Skeletal muscle satellite cell (primary cell): Measurements from ENCODE around the gene TMCO5A.
"Not testable (repeated sequence)": the region's sequence is repeated elsewhere in the genome, so short reads cannot be mapped to it uniquely, and the experiment has no call there.

ENCODE experiments used
- H3K27me3 ChIP-seq: 2 replicates; pipeline ENCODE4 v1.7.0; 2013; ENCODE audit warnings: low read length; ENCODE audit not compliant: control insufficient read depth, insufficient read depth
- H3K36me3 ChIP-seq: 2 replicates; pipeline ENCODE4 v1.7.0; 2013; ENCODE audit warnings: mild to moderate bottlenecking, control low read depth, low read length; ENCODE audit not compliant: insufficient read depth
- H3K4me1 ChIP-seq: 2 replicates; pipeline ENCODE4 v1.7.0; 2013; ENCODE audit warnings: low read length; ENCODE audit not compliant: control insufficient read depth, insufficient read depth
- H3K4me2 ChIP-seq: 2 replicates; pipeline ENCODE4 v1.7.0; 2013; ENCODE audit warnings: mild to moderate bottlenecking, low read length
- H3K4me3 ChIP-seq: 2 replicates; pipeline ENCODE4 v1.7.0; 2013; ENCODE audit warnings: low read length
- H3K9ac ChIP-seq: 2 replicates; pipeline ENCODE4 v1.7.0; 2013; ENCODE audit warnings: mild to moderate bottlenecking, low read depth, low read length, moderate library complexity
- H3K9me3 ChIP-seq: replicated peaks from 2 replicates; pipeline ENCODE4 v1.7.0; 2013; ENCODE audit warnings: mild to moderate bottlenecking, control low read depth, low read length

The TMCO5A gene

GRCh38 chr15:37926136-37926535, 8.3 kb upstream of the TMCO5A start:
- peaks cover 9% of the 10 kb centered on the region for H3K4me1 ChIP-seq
- no peak overlapping the region for H3K9ac ChIP-seq
- H3K4me2 ChIP-seq, result no peak overlapping the region
- H3K27me3 ChIP-seq, result no peaks in the 10 kb centered on the region
- no peaks in the 10 kb centered on the region for H3K9me3 ChIP-seq
- H3K36me3 ChIP-seq, result no peaks in the 10 kb centered on the region
- no peak overlapping the region for H3K4me3 ChIP-seq

GRCh38 chr15:37929238-37929637, 5.2 kb upstream of the TMCO5A start:
- H3K9me3 ChIP-seq, result no peaks in the 10 kb centered on the region
- H3K27me3 ChIP-seq, result no peaks in the 10 kb centered on the region
- H3K4me3 ChIP-seq, result no peak overlapping the region
- no peak overlapping the region for H3K9ac ChIP-seq
- H3K4me1 ChIP-seq, result peaks cover 24% of the 10 kb centered on the region
- H3K36me3 ChIP-seq, result no peaks in the 10 kb centered on the region
- no peak overlapping the region for H3K4me2 ChIP-seq

- no peak overlapping the region for H3K4me3 ChIP-seq
- no peaks in the 10 kb centered on the region for H3K36me3 ChIP-seq
- H3K9ac ChIP-seq, result no peak overlapping the region
- peaks cover 4% of the 10 kb centered on the region for H3K27me3 ChIP-seq
- no peak overlapping the region for H3K4me2 ChIP-seq
- H3K4me1 ChIP-seq, result peaks cover 25% of the 10 kb centered on the region
- H3K9me3 ChIP-seq, result no peaks in the 10 kb centered on the region
Measured at GRCh38 chr15:37931321-37931720, 3.1 kb upstream of the TMCO5A start.

GRCh38 chr15:37931868-37932267, 2.6 kb upstream of the TMCO5A start:
- Histone ChIP-seq H3K36me3 (no peaks in the 10 kb centered on the region), H3K4me2 (no peak overlapping the region), H3K4me1 (peaks cover 25% of the 10 kb centered on the region), H3K9ac (no peak overlapping the region), H3K4me3 (no peak overlapping the region), H3K9me3 (no peaks in the 10 kb centered on the region), H3K27me3 (peaks cover 4% of the 10 kb centered on the region)

GRCh38 chr15:37932549-37932948, 1.9 kb upstream of the TMCO5A start:
- Histone ChIP-seq H3K36me3 (no peaks in the 10 kb centered on the region), H3K9ac (no peak overlapping the region), H3K27me3 (peaks cover 4% of the 10 kb centered on the region), H3K4me1 (peaks cover 25% of the 10 kb centered on the region), H3K9me3 (no peaks in the 10 kb centered on the region), H3K4me3 (no peak overlapping the region), H3K4me2 (no peak overlapping the region)

GRCh38 chr15:37933666-37934065, 774 bp upstream of the TMCO5A start:
- no peaks in the 10 kb centered on the region for H3K9me3 ChIP-seq
- no peak overlapping the region for H3K9ac ChIP-seq
- H3K4me2 ChIP-seq, result no peak overlapping the region
- no peaks in the 10 kb centered on the region for H3K36me3 ChIP-seq
- no peak overlapping the region for H3K4me3 ChIP-seq
- H3K27me3 ChIP-seq, result peaks cover 4% of the 10 kb centered on the region
- peaks cover 25% of the 10 kb centered on the region for H3K4me1 ChIP-seq

GRCh38 chr15:37940876-37941275, 6.4 kb downstream of the TMCO5A start:
- Histone ChIP-seq H3K4me1 (no peaks in the 10 kb centered on the region), H3K4me2 (no peak overlapping the region), H3K9ac (no peak overlapping the region), H3K9me3 (no peaks in the 10 kb centered on the region), H3K36me3 (no peaks in the 10 kb centered on the region), H3K27me3 (peaks cover 14% of the 10 kb centered on the region), H3K4me3 (no peak overlapping the region)

GRCh38 chr15:37941779-37942178, 7.3 kb downstream of the TMCO5A start:
- Histone ChIP-seq H3K4me2 (no peak overlapping the region), H3K27me3 (peaks cover 21% of the 10 kb centered on the region), H3K36me3 (no peaks in the 10 kb centered on the region), H3K9me3 (no peaks in the 10 kb centered on the region), H3K4me1 (no peaks in the 10 kb centered on the region), H3K4me3 (no peak overlapping the region), H3K9ac (no peak overlapping the region)

- no peaks in the 10 kb centered on the region for H3K4me1 ChIP-seq
- H3K36me3 ChIP-seq, result no peaks in the 10 kb centered on the region
- no peak overlapping the region for H3K9ac ChIP-seq
- H3K9me3 ChIP-seq, result no peaks in the 10 kb centered on the region
- H3K27me3 ChIP-seq, result peaks cover 44% of the 10 kb centered on the region
- H3K4me2 ChIP-seq, result no peak overlapping the region
- H3K4me3 ChIP-seq, result no peak overlapping the region
Measured at GRCh38 chr15:37951999-37952398, 17.6 kb downstream of the TMCO5A start.

- not testable (repeated sequence) for H3K4me2 ChIP-seq, H3K36me3 ChIP-seq, H3K4me3 ChIP-seq, H3K9me3 ChIP-seq, H3K4me1 ChIP-seq, H3K27me3 ChIP-seq, H3K9ac ChIP-seq
Measured at GRCh38 chr15:37960742-37961141, 26.3 kb downstream of the TMCO5A start.

- Histone ChIP-seq H3K9me3 (no peaks in the 10 kb centered on the region), H3K36me3 (no peaks in the 10 kb centered on the region), H3K27me3 (peaks cover 20% of the 10 kb centered on the region), H3K4me1 (no peaks in the 10 kb centered on the region), H3K4me3 (no peak overlapping the region), H3K9ac (no peak overlapping the region), H3K4me2 (no peak overlapping the region)
Measured at GRCh38 chr15:37967788-37968187, 33.3 kb downstream of the TMCO5A start.

GRCh38 chr15:37973856-37974255, 39.4 kb downstream of the TMCO5A start:
- Histone ChIP-seq H3K36me3 (no peaks in the 10 kb centered on the region), H3K27me3 (no peaks in the 10 kb centered on the region), H3K9ac (no peak overlapping the region), H3K4me3 (no peak overlapping the region), H3K4me2 (no peak overlapping the region), H3K4me1 (no peaks in the 10 kb centered on the region), H3K9me3 (no peaks in the 10 kb centered on the region)
